Endothelial cell of umbilical vein (primary cell): ENCODE results near the gene SNAPIN.

ENCODE experiments used
- FOS ChIP-seq: IDR thresholded peaks from 2 replicates; pipeline ENCODE4 v1.6.1; 2011; ENCODE audit warnings: mild to moderate bottlenecking, low read length, moderate library complexity, borderline replicate concordance; ENCODE audit not compliant: insufficient read depth
- GATA2 ChIP-seq: IDR thresholded peaks from 2 replicates; pipeline ENCODE4 v1.7.0; 2011; ENCODE audit warnings: low read depth, mild to moderate bottlenecking, moderate library complexity, mixed read lengths, low read length; ENCODE audit not compliant: insufficient read length, insufficient read depth
- POLR2A ChIP-seq: IDR thresholded peaks from 2 replicates; pipeline ENCODE4 v1.6.1; 2012; ENCODE audit warnings: low read depth, mild to moderate bottlenecking, control low read depth, low read length
- POLR2AphosphoS5 ChIP-seq: IDR thresholded peaks from 2 replicates; pipeline ENCODE4 v1.6.1; 2012; ENCODE audit warnings: low read depth, mild to moderate bottlenecking, control low read depth, low read length, moderate library complexity; ENCODE audit not compliant: insufficient read depth
- TF ChIP-seq, protein P1 (sequence below), 2 donors: IDR thresholded peaks; 1 replicate in 1 of 2; 2 replicates in 1 of 2; pipeline ENCODE4 v1.5.1; 2011; ENCODE audit warnings: low read length in 2 of 2, mild to moderate bottlenecking in 2 of 2, moderate library complexity in 2 of 2, control low read depth in 1 of 2, inconsistent platforms in 1 of 2, low read depth in 1 of 2; ENCODE audit not compliant: insufficient read depth in 1 of 2; ENCODE audit errors: extremely low read depth in 1 of 2
- TF ChIP-seq, protein P2 (sequence below): IDR thresholded peaks from 2 replicates; pipeline ENCODE4 v1.6.1; 2011; ENCODE audit not compliant: insufficient read depth, insufficient read length

DNA sequence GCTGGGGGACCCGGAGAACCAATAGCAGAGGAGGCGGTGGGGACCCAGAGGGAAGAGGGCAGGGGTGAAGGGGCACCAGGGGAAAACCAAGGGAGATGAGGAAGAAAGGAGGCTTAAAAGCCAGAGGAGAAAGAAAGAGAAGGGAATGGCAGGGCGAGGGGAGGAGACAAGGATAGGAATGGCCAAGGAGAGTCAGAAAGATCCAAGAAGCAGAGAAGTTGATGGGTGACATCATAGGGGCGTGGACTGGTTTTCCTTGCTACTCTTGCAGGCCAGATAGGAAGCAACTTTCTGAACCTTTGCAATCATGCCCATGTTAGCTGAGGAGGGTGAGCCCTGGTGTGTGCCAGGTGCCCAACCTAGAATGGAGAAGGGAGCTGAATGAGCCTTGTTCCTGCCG, 25.4 kb downstream of the SNAPIN start:
- TF ChIP-seq POLR2A (no peak), POLR2AphosphoS5 (no peak), FOS (no peak), GATA2 (no peak)
- TF ChIP-seq, protein P1, sequence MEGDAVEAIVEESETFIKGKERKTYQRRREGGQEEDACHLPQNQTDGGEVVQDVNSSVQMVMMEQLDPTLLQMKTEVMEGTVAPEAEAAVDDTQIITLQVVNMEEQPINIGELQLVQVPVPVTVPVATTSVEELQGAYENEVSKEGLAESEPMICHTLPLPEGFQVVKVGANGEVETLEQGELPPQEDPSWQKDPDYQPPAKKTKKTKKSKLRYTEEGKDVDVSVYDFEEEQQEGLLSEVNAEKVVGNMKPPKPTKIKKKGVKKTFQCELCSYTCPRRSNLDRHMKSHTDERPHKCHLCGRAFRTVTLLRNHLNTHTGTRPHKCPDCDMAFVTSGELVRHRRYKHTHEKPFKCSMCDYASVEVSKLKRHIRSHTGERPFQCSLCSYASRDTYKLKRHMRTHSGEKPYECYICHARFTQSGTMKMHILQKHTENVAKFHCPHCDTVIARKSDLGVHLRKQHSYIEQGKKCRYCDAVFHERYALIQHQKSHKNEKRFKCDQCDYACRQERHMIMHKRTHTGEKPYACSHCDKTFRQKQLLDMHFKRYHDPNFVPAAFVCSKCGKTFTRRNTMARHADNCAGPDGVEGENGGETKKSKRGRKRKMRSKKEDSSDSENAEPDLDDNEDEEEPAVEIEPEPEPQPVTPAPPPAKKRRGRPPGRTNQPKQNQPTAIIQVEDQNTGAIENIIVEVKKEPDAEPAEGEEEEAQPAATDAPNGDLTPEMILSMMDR (IDR thresholded peaks at IDR 0.05; ENCODE audit: extremely low read depth in 1 of 2, insufficient read depth in 1 of 2, low read depth in 1 of 2, low read length in 2 of 2), result no peak
- TF ChIP-seq, protein P2, sequence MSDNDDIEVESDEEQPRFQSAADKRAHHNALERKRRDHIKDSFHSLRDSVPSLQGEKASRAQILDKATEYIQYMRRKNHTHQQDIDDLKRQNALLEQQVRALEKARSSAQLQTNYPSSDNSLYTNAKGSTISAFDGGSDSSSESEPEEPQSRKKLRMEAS, result no peak
